Globus pallidus (tissue), 1 donor: ENCODE measurements around the gene PMPCA.

Experiments
- DNase-seq: peaks from one replicate; pipeline ENCODE4 v3.0.0-alpha.2; 2015; ENCODE audit warnings: low spot score

Gene PMPCA

DNA sequence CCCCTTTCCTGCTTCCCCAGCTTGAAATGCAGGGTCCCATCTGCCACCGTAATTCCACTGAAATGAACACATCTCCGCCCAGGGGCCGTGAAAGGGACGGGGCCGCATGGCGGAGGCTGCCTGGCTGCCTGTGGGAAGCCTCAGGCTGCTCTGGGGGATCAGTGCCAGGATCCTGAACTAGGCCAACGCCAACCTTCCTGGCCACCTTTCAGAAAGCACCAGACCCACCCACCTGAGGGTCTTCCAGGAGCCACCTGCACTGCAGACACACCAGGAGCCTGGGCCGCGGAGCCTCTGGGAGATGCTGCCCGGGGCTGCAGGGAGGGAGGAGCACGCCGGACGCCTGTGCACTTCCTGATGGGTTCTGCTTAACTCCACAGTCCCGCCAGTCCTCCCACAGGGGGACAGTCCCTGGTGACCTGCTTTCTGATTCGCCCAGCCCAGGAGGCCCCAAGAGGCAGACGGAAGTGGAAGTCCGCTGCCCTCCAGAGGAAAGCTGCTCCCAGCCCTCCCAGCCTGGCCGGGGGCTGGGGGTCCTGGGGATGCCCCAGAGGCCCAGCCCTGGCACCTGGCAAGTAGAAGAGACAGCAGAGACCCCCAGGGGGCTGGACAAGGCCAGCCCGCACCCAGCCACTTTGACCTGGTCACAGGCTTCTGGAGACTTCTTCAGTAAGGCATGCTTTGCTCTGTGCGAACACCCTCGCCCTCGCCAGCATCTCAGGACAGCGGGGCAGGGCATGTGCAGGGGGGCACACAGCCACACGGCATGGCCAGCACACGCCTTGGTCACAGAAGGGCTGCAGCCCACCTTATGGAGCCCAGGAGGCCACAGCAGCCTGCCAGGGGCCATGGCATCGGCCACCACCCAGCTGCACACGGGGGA lies 36.9 kb upstream of the PMPCA start, which contains the start of gene CARD9:
Gene CARD9, minus strand, starts transcription at position 370 of the 883 bp plus-strand sequence. CDS start 1,591 bp downstream, outside the sequence.
- peak; percentile 49 for DNase-seq

GRCh38 chr9:136374183-136374575 lies 36.3 kb upstream of the PMPCA start:
- no peak for DNase-seq

DNA sequence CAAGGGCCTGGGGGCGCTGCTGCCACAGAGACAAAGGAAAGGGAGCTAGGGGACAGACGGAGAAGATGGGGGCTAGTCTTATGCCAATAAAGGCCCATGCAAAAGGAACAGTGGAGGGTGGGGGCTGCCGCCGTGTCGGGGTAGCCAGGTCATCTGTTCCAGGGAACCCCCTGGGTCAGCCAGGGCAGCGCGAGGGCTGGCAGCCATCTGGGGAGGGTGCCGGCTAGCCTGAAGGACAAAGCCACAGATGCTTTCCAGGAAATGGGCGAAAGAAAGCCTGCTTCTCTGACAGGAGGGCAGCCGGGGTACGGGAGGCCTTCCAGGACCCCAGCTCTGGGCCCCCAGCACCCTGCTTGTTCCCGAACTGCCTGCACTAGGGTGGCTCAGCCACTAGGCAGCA lies 35.4 kb upstream of the PMPCA start:
- DNase-seq: no peak

- DNase-seq: no peak
These were observed 34.0 kb upstream of the PMPCA start for GRCh38 chr9:136376457-136376856.

DNA sequence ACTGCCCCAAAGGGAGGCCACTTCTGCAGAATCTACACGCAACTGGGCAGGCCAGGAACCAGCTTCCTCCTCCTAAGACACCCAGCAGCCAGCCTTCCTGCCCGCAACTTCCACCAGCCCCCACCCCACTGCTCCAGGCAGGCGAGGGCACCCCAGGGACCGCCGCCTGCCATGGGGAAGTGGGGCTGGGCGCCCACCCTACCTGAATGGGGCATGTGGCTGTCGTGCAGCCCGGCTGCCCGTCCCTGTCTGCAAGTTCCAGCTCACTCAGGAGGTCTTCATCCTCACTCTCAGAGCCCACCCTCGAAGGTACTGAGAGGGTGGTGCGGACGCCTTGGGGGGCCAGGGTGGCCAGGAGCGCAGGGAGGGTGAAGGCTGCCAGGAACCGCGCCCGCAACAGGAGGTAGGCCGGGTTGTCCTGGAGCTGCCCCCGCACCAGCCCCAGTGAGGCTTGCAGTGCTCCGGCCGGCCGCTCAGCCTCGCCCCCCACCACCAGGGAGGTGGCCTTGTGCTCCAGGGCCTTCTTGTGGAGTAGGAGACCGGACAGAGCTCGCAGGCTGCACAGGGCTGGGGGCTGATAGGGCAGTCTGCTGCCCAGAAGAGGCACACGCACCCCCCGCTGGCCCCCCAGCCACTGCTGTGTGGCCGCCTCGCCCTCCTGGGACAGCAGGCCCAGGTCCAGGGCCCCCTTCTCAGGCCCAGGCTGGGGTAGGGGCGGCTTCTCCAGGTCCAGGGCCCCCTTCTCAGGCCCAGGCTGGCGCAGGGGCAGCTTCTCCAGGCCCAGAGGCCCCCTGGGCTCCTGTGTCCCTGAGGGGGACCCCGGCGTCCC lies 32.9 kb upstream of the PMPCA start:
- no peak for DNase-seq

GRCh38 chr9:136378170-136379002 lies 32.1 kb upstream of the PMPCA start:
- no peak for DNase-seq

DNA sequence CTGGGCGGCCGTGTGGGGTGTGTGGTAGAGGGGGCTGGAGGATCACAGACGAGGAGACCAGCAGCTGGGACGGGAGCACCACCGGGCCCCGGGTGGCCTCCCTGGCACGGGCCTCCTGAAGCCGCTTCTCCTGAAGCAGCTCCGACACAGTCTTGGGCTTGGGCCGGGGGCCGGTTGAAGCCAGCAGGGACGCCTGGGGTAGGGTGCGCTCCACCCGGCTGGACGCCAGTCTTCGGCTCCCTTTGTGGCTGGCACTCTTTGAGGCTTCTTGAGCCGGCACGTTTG lies 31.5 kb upstream of the PMPCA start:
- DNase-seq: no peak

GRCh38 chr9:136379401-136379800 lies 31.1 kb upstream of the PMPCA start:
- no peak for DNase-seq

DNA sequence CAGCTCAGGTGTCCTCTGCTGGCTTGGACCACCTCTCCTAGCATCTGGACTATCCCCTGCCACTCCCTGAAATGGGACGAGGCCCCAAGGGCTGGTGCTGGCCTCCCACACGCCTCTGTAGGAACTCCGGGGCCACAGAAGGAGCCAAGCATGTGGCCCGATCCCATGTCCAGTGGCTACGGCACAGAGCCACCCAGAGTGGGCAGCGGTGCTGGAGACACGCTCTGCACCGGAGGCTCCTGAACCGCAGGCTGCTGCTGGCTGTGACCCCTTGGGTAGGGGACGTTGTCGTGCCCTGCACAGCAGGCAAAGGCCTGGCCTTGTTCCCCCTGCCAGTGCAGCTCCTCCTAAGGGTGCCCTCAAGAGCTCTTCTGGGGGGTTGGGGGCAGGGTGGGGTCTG lies 30.6 kb upstream of the PMPCA start:
- DNase-seq: no peak

- no peak for DNase-seq
These were observed 30.1 kb upstream of the PMPCA start for GRCh38 chr9:136380381-136380780.

GRCh38 chr9:136381311-136381710 lies 29.1 kb upstream of the PMPCA start:
- DNase-seq: no peak

DNA sequence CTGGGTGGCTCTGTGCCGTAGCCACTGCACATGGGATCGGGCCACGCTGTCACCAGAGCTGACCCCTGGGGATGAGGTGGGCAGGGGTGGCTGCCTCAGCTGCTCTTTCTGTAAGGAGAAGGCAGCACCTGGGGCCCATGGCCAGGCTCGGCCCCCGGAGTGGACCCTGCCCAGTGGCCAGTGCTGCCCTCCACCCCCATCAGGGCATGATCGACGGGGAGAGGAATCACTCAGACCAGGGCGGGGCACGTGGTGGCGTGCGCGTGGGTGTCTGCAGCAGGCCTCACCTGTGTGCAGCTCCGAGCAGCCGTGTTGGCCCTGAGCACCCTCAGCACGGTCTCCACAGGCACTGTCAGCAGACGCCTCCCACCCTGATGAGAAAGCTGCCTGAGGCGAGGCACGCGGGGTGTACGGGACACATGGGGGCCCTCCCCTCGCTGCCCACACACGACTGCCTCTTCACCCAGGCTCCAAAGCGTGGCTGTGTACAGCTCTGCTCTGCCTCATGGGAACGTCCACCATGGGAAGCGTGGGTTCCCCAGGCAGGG lies 28.4 kb upstream of the PMPCA start:
- DNase-seq: no peak

- DNase-seq: no peak
These were observed 27.0 kb upstream of the PMPCA start for GRCh38 chr9:136383436-136383835.

DNA sequence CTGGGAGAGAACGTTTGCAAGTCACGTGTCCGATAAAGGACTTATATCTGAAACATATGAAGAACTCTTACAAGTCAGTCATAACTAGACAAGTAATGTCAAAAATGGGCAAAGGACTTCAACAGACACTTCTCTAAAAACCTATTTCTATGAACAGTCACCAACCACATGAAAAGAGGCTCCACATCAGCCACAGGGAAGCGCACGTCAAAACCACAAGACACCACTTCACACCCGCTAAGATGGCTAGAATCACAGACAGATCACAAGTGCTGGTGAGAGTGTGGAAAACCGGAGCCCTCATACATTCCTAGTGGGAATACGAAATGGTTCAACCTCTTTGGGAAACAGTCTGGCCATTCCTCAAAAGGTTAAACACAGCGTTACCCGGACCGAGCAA lies 25.4 kb upstream of the PMPCA start:
- DNase-seq: no peak

GRCh38 chr9:136386018-136386417 lies 24.4 kb upstream of the PMPCA start:
- DNase-seq: no peak

GRCh38 chr9:136387217-136387616 lies 23.2 kb upstream of the PMPCA start:
- DNase-seq: no peak

GRCh38 chr9:136389396-136389795 lies 21.1 kb upstream of the PMPCA start:
- DNase-seq: no peak

- DNase-seq: no peak
These were observed 18.5 kb upstream of the PMPCA start for GRCh38 chr9:136391737-136392537.

GRCh38 chr9:136392538-136393449 lies 17.7 kb upstream of the PMPCA start:
- DNase-seq: no peak

DNA sequence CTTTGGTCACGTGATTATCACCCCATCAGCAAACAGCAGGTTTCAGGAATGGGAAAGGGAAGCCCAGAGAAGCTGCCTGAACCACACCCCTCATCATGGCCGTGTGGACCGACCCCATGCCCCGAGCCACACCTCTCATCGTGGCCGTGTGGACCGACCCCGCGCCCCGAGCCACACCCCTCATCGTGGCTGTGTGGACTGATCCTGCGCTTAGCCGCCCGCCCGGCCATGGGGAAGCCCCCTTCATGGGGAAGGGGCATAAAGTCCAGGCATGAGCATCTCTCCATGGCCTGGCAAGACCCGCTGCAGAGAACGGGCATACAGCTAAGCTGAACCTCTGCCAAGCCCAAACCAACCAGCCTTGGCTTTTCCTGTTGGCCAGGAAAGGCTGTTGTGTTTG lies 16.9 kb upstream of the PMPCA start:
- DNase-seq: no peak
